CD4-positive, alpha-beta T cell treated with Interleukin-17A for 4 hours (primary cell): ENCODE measurements around the gene PHF14.

Experiments used
- DNase-seq: peaks from one replicate; pipeline ENCODE4 v3.0.0-alpha.2; 2020; ENCODE audit warnings: mixed read lengths

The PHF14 gene

DNA sequence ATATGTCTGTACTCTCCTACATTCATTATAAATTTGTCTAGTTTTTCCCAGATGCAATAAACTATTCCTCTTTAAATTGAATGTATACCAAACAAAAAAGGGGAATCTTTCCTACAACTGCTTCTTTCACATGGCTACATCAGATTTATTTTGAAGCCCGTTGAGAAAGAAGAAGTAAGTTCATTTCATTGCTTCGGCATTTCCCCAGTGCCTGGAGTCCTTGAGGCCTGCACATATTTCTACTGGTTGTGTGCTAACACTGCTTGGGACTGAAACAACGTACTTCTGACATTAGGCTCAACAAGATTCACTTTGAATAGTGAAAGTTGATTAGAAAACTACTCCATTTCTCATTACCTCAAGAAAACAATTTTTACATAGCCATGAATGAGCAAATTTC is 201.7 kb downstream of the PHF14 start:
- DNase-seq: no peak

DNA sequence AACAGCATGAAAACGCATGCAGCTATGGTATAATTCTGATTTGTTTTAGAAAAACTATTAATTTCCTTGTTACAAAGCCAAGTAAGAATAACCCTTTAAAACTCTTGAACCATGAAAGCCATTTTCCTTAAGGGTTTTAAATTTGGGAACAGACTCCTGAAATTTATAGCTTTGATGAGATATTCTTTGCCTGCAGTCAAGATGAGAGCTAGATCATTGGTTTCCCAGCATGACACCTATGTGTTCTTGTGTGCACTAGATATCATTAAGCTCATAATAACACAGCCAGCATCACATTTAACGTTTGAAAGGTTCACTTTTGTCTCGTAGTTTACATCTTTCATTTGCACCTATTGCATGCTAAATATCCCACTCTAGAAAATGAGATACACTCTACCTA is 202.2 kb downstream of the PHF14 start:
- no peak for DNase-seq

DNA sequence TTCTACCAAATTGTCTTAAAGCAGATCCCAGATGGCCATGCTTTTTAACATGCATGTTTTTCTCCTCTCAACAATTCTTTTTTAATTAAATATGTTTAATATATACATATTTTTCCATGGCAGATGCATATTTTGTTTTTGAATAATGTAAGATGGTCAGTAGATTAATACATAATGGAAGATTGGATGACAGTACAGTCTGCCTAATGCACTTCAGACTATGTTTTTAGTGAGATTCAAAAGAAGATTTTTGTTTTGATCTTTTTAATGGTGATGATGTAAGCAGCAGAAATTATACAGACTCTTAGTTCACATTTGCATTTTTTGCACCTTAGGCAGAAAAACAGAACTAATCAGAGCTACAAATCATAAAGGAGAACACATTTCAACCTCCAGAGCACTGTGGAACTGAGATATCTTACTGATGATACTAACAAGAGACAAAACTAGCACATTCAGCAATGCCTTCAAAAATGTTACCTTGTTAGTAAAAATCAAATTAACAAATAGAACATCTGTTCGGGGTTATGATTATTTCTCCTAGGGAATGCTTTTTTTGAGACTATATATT is 203.4 kb downstream of the PHF14 start:
- no peak for DNase-seq

DNA sequence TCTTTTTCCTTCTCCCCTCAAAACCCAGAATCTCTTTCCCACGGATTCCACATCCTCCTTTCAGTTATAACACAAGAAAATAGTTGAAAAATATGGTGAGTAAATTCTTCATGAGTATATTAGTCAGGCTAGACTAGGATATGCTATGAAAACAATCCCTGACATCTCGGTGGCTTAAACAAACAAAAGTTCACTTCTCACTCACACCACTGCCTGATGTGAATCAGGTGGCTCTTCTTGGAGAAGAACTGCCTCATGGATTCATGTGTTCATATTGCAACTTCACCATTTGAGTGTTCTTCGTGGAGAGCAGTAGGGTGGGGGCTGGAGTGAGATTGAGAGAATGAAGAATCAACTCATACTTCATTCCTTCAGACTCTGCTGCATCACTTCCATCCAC is 204.1 kb downstream of the PHF14 start:
- DNase-seq: no peak

DNA sequence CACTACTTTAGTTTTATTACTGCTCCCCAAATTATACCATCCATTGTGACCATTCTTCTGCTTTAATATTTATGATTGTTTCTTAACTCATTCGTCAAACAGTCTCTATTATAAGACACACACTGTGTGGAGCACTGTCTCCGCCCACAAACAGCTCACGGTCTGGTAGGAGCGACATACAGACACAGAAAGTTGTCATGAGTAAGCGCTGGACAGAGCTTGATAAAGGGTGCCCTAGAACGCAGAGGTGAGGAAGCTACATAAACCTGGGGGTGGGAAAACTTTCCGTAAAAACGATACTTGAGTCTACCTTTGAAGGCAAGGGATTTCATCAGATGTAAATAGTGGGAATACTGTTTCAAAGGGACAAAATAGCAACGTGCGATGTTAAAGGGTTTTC is 207.9 kb downstream of the PHF14 start:
- DNase-seq: no peak

DNA sequence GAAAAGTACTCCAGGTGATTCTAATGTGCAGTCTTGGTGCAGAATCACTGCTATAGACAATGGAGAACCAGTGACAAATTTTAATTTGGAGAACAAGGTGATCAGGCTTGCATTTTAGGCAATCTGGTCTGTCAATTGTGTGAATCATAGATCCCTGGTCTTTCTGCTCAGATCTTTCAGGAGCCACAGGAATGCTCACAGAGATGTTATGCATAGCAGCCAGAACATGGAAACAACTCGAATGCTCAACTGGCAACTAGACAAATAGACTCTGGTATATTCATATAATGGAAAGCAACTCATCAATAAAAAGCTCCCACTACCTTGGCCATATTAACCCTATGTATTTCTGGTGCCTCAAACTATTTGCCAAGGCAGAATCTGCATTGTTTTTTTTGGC is 209.1 kb downstream of the PHF14 start:
- DNase-seq: no peak

DNA sequence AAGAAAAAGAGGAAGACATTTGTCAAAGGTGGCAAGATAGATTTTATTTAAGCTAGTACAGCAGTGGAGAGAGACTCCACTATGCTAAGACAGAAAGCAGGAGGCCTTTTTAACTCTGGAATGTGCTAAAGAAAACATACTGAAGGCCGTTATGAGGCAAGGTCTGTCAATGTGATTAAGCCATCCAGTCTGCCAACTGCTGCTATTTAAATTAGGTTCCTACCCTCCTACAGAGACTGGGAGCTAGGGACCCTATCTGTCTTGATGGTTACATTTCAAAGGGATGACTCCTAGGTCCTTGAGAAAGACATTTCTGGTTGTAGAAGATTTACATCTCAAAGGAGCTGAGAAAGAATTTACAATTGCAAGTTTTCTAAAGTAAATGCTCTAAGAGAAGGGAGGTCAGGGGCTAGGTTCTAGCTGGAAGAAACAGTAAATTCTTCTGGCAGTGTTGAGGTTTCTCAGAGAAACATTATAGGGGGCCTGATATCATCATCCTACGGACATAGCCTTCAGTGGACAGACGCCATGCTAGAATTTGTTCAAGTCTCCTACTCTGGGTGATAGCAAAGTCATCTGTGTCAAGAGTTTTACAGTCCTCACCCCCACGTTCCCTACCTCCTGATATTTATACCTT is 211.6 kb downstream of the PHF14 start:
- no peak for DNase-seq

DNA sequence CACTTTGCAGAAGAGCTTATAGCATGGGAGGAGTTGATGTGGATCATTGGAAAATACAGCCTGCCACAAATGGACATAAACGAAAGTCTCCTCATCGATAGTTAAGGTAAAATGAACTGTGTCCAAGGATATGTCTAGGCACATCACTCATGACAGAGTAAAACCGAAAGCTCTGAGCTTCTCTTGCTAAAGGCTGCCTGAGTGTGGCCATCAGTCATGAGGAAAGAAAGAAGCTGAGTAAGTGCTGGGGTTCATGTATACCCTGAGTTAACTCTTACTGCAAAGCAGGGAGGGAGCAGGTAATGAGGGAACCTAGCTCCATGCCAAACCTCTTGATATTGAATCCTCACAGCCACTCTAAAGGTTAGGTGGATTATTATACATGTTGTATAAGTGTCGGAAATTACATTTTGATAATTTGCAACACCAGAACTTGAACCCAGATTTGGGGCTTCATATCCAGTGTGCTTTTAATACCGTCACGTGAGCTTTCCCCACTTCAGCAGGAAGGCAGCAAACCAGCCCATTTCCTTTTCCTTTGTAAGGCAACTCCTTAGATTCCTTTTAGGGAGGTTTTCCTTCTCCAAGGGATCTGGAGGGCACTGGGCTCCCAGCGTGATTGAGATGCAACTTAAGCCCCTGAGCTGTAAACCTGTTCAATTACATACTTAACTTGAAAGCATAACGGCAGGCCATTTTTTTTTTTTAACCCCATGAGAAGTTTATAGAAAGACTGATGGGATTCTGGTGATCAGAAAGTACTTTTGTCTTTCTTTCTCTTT is 215.0 kb downstream of the PHF14 start:
- no peak for DNase-seq

DNA sequence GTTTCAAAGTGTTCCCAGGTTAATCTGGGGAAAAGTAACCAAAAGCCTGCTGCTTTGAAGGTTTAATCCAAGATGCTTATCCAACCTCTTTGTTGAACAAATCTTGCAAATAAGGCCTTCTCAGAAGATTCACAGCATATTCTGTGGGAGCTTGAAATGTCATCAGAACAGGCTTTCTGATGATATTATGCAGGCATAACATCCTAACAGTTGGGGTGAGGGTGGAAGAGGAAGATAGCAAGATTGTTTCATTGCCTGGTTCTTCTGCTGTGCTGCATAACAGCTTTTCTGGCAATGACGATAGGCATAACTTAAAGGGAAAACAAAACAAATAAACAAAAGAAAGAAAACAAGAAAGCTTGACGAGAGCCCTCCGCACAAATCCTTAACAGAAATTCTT is 217.4 kb downstream of the PHF14 start:
- no peak for DNase-seq

DNA sequence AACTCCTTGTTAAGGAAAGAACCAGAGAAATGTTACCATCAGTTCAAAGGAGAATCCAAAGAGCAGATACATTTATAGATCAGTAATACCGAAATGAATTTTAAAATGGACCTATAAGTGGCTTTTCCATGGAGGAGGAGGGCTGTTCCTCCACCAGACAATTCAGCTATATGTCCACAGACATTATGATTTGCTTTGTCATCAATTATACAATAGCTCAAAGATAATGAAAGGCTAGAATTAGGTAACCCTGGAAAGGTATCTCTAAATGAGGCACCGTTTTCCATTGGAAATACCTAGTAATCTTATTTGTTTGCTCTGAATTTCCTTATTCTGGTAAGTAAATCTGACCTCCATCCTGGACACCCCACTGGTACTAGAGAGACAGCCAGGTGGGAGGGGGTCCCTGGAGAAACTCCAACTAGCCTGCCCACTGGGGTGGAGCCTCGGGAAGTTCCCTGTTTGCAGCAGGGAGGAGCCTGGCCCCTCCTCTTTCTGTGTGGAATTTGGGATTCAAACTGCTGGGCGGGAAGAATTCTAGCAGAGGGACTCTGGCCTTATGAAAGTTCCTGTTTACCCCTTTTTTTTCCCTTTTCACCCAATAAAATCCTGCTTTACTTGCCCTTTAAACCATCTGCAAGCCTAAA is 218.0 kb downstream of the PHF14 start:
- DNase-seq: no peak

DNA sequence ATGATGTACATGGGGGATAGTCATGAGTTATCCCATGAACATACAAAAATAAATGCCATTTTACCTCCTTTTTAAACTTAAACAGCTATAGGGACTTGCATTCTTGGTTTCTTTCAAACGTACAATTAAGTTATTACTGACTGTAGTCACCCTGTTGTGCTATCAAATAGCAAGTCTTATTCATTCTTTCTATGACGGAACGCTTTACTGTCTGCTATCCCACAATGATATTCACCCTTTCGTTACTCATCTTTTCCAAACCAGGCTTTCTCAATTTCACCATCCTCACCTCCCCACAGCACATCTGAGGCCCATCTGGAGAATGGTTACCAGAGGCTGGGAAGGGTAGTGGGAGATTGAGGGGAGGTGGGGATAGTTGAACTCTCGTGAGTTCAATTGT is 218.8 kb downstream of the PHF14 start:
- DNase-seq: no peak

DNA sequence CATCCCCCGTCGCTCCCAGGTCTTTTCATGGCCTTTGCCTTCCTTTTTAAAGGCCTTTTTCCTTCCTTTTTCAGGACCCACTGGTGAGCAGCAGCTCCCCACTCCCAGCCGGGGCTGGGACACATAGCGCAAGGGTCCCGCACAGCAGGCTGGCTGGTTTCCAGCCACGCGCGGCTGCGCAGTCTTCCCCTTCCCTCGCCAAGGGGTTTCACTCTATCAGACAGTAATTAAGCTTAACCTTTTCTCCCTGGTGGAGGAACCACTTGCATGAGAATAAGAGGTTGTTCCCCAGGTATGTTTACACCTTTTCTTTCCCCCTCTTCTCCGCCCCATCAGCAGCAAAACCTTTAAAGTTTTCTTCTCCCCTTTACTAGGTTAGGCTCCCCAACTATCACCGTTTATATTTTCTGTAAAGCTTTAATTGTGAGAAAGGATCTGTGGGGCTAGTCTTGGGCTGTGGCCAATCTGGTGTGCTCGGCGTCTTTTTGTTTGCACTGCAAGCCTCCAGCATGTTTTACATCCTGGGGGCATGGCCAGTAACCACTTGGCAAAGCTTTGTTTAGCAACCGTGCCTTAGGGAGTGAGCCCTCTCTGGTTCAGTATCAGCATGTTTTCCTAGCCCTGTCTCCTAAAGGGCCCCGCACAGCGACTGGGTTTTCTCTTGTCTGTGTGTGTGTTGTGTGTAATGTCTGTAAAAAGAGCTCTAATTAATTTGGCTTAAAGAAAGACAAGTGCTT is 219.6 kb downstream of the PHF14 start:
- no peak for DNase-seq

DNA sequence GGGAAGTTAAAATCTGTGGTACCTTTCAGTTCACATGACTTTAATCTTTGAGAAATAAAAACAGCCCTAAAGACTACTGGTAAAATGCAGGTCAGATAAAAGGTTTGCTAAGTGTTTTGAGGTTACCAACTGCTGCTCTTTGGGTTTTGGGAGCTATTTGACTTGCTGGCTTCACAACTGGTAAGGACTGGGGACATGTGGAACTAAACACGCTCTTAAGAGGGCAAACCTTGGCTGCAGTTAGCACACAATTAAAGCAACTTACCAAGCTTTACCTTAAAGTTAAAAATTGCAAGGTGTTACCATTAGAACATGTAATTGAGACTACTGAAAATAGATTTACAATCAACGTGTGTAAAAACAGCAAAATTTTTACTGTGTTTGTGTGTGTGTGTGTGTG is 220.2 kb downstream of the PHF14 start:
- no peak for DNase-seq

DNA sequence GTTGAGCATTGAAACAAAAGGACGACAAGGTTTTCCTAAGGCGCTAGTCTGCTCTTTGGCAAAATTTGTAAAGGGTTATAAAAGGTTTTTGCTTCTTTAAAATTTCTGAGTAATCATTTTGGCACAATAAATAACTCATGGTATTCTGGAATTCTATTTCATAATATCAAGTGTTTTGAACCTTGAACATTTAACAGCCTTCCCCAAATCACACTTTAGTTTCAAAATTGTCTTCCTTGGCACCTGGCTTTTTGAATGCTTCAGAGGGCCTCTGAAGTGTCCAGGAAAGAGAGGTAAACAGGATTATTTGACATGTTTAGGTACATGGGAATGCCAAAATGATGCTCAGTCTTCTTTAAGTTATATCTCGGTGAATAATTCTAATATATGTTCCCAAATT is 220.8 kb downstream of the PHF14 start:
- DNase-seq: no peak

DNA sequence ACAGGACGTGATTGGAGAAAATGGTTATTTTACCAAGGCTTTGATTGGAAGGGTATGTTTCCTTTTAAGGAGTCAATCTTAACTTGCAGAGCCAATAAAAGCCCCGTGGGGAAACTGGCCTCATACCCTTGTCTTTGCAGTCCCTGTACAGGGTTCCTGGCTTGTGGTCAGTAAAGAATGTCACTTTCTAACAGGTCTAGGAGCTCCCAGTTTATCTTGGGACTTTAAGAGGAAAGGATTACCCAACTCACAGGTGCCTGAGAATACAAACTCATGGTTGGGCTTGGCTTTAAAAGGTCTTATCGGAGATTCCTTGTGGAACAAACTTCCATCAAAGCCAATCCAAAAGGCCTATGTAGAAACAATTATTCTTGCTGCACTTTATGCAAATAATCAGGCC is 221.8 kb downstream of the PHF14 start:
- no peak for DNase-seq

DNA sequence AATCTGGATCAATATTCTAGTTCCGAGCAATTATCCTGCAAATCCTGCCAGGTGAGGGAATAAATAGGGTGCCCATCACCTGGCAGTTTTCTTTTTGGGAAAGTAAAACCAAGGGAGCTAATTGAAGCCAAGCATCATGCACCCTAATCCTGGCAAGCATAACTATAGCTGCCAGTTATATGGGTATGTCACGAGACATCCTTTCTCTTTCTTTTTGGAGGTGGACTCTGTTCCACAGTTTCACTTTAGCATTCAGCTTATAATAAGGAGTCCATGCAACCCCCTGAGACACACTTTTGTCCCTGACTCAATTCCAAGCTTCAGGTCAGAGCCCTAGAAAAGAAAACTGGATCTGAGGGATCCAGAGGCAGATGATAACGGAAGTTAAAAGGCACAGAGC is 222.5 kb downstream of the PHF14 start:
- no peak for DNase-seq

DNA sequence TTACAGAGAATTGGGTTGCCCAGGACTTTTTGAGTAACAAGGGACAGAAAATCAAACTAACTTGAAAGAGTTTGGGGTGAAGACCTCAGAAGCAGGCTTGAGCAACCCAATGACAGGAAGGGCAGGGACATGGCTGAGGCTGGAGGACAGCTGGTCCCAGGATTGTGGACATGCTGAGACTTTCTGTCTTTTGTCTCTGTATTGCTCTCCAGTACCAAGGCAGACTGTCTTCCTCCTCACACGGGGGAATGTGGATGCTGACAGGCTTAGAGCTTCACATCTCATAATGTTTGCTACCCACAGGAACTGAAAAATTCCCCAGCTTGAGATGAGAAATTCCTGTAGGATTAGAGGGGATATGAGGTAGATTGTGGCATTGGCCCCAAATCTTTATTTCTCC is 229.6 kb downstream of the PHF14 start:
- no peak for DNase-seq

DNA sequence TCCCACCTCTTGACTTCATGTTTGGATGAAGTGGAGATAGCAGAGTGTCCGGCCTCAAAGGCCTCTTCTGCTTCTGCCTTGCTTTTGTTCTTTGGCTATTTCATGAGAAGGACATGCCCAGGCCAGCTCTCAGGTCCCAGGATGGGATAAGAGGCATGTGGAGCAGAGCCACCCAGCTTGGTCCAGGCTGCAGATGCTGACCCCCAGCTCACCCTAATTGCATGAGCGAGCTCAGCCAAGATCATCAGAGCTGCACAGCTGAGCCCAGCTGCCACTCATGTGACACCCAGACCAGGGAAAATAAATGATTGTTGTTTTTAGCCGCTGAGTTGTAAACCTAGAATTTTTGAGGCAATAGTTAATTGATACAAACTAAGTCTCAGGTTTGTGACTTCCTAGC is 230.0 kb downstream of the PHF14 start:
- DNase-seq: no peak

DNA sequence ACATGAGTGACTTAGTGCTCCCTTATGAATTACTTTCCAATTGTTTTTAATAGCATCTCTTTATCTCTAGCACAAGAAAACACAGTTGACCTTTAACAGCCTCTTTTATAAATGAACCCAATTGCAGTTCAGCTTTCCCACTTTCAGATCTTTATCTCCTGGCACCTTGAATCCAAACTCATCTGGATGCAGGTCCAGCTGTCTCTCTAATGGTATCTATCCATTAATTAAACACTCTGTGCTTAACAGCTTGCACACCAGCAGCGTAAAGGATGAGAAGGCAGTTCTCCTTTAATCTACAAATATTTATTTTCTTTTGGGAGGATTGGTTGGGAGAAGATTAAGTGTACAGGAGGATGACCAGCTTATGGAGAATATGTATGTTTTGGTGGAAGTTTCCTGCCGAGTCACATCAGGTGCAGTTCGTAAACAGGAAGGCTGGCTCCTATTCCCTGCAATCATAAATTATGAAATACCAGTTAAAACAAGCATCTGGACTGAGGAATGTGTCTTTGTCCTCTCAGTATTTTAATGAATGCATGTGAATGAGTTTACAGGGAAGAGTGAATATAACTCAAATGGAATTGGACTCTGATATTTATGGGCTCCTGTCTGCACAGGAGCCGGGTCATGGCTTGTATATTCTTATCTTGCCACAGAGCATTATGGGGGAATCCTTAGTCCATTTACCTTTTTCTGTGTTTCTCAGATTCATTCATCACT is 232.7 kb downstream of the PHF14 start:
- no peak for DNase-seq

DNA sequence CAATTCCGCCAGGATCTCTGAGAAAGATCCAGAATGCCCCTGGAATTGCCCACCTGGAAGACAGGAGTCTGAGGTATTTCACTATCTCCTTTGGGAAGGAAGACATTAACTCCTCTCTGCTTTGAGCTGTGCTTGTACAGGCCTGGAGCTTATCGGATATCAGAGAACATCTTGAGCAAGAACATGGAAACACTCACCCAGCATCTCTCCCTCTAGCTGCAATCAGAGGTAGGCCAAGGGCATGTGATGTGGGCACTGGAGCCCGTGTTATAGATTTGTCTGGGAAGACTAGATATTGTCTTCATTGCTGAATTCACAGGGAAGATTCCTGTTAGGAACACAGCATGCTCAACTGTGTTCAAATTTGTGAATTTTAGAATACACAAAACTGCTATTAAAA is 233.9 kb downstream of the PHF14 start:
- no peak for DNase-seq

DNA sequence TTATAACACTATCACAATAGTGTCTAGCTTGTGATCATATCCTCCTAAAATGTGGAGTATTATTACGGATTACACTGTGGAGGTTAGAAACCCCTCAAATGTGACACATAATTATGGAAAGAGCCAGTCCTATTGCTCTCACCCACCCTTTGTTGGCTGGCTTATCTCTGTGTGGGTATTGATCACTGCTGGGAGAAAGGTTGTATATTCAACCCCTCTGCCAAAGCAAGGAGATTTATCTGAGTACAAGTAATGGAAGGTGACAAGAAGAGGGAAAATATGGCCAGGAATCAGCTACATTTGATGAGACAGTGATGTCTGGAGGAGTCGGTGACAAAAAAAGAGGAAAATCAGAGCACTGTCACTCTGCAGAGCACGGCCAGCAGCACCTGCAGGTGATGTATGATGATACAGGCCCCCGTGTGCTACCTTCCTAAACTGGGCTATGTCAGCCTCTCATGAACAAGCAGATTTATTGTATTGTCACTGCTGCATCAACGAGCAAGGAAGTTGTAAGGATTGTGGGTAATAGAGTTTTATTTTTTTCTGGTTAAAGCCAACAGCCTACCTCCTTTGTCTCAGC is 235.3 kb downstream of the PHF14 start:
- DNase-seq: no peak

DNA sequence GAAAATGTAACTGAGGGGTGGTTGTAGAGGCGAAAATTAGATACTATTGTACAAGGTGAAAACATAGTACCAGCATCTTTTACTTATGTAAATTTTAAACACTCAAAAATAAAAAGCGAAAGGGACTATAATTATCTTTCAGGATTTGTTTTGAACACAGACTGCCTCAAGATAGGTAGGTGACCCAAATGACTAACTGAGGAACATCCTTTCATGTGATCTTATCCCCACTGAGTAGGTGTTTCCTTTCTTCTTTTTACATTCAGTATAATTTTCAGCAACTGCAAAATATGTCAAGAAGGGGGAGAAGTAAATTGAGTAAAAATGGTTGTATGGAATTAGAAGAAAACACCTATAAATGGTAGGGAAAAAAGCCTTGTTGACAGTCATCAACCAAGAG is 236.7 kb downstream of the PHF14 start:
- no peak for DNase-seq
